ENCODE measurements around the gene IFRD1.

IFRD1 gene, protein sequence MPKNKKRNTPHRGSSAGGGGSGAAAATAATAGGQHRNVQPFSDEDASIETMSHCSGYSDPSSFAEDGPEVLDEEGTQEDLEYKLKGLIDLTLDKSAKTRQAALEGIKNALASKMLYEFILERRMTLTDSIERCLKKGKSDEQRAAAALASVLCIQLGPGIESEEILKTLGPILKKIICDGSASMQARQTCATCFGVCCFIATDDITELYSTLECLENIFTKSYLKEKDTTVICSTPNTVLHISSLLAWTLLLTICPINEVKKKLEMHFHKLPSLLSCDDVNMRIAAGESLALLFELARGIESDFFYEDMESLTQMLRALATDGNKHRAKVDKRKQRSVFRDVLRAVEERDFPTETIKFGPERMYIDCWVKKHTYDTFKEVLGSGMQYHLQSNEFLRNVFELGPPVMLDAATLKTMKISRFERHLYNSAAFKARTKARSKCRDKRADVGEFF

DNA sequence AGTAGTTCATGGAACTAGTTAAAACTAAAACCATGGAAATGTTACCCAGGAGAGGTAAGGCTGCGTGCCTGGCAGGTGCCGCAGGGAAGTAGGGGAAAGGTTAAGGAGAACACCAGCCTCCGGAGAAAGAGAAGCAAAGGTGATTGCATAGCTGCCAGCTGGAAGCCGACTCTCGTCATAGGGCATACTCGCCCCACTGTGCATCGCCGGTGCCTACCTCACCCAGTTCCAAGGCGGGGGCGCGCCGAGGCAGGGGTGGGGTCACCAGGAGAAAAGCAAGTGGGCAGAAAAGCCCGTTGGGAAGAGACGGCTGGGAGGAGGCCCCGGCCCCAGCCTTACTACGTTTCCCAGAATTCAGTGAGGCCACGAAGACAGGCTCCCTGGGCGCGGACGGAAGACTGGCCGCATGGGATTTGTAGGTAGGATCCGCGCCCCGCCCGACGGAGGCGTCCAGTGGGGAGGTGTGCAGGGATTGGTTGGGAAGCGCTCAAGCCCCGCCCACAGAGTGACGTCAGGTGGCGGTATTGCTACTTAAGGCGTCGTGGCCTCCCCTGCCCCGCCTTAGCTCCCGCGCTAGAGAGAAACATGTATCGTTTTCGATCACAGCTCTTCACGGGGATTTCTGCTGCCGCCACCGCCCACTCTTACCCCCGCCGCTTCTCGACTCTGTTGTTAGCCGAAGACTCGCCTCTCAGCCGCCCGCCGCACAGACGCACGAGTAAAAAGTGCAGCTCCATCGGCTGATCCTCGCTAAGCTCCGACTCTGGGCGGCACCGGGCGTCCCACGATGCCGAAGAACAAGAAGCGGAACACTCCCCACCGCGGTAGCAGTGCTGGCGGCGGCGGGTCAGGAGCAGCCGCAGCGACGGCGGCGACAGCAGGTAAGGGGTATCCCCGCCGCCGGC, at the start of gene IFRD1:
Gene IFRD1 (plus strand): TSS at position 559 of the 905 bp plus-strand sequence. CDS start 229 bp downstream, at position 788.
- peak; percentile 99 to 100 for DNase-seq

GRCh38 chr7:112404321-112404720, 45.9 kb upstream of the IFRD1 start:
- DNase-seq, result no peak

- no peak for DNase-seq
Measured at GRCh38 chr7:112405286-112405685, 45.0 kb upstream of the IFRD1 start.

DNA sequence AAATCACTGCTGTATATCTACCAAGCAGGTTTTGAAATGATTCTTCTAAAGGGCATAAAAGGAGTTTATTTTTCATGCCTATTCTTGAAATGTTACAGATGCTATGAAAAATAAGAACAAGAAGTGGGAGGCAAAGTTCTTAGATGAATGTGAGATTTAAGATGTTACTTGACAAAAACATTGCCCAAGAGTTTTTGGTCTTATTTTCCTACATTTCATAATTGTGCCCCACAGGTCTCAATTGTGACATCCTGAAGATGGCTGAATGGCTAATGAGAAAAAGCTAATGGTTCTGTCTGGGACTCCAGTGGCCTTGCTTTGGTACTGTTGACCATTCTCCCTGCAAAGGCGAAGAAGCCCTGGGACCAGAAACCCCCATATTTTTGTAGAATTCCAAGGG, 43.0 kb upstream of the IFRD1 start:
- no peak for DNase-seq

GRCh38 chr7:112410092-112410491, 40.2 kb upstream of the IFRD1 start:
- no peak for DNase-seq

- no peak for DNase-seq
Measured at GRCh38 chr7:112411186-112411795, 39.0 kb upstream of the IFRD1 start.

GRCh38 chr7:112414855-112415490, 35.3 kb upstream of the IFRD1 start:
- no peak for DNase-seq

- no peak for DNase-seq
Measured at GRCh38 chr7:112416127-112416526, 34.1 kb upstream of the IFRD1 start.

DNA sequence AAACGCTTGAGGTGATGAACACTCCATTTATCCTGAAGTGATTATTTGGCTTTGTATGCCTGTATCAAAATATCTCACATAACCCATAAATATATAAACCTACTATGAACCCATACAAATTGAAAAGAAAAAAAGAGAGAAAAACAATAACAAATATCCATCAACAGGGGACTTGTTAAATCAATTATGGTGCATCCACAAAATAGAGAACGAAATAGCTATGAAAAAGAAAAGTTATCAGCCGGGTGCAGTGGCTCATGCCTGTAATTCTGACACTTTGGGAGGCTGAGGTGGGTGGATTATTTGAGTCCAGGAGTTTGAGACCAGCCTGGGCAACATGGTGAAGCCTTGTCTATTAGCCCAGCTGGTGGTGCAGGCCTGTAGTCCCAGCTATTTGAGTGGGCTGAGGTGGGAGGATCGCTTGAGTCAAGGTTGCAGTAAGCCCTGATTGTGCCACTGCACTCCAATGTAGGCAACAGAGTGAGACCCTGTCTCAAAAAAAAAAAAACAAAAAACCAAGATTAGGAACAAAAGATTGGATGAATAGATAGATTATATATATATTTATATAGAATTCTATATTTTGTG, 30.6 kb upstream of the IFRD1 start:
- DNase-seq, result no peak

DNA sequence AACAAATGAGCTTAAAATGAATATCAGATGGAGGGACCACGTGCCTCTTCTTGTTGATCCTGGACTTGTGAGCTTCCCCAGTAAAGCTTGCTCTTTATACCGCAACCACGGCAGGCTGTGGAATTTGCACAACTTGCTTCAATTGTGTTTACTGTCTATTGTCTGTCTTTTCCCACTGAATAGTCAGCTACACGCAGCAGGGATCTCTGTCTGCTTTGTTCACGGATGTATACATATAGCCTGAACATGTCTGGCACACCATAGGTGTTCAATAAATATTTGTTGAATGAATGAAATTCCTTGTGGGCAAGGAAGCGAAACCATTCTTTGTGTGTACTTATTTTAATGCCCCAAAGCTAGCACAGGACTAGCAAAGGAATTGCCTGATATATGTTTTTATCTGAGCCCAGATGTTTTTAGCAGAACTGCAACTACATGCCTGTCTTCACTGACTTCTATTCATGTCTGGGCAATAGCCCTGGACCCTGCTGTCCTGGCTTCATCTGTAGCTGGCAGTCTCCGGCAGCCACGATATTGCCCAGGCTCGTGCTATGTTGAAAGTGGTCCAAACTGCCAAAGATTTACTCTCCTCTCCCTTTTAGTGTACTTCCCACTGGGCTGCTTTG, 29.9 kb upstream of the IFRD1 start:
- DNase-seq, result no peak

GRCh38 chr7:112421666-112422486, 28.4 kb upstream of the IFRD1 start:
- DNase-seq, result no peak

DNA sequence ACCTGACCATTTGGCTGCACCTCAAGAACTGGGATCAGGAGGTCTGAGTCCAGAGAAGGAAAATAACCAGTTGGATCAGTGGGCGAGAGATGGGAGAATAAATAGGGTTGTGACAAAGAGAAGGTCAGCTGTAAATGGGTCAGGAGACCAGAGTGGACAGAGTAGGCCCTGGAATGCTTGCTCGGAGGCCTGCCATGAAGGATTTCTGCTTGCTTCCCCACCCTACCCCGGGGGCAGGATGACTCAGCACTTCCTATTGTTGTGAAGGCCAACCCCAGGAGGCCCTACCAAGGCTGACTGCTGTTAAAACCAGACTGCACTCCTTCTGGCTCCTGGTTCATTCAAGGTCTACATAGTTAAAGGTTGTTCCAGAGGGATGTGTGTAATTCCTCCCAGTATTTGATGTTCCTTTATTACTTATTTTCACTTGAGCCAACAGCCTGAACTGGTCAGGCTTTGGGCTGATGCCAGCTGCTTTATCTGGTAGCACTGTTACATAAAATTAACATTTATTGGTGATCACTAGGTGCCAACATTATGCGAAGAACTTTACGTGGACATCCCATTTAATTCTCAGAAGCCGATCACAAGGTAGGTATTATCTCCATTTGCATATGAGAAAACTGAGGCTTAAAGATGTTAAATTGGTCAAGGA, 27.3 kb upstream of the IFRD1 start:
- DNase-seq, result peak; percentile 19 to 25

DNA sequence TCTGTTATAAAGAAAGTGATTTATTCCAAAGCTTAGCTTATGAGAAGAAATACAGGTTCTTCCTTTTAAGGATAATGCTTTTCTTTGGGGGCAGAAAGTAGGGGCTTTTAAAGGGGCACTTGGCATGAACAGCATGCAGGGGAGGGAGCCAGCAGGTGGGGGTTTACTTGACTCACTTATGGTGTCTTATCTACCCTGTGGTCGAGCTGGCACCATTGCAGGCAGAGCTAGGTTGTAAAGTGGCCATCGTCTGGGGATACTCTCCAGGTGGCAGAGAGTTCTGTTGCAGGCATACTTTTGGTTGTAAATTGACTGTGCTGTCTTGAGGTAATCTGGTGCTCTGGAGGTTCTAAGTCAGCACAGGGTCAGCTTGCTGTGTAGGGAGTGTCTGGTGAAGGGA, 26.3 kb upstream of the IFRD1 start:
- no peak for DNase-seq

DNA sequence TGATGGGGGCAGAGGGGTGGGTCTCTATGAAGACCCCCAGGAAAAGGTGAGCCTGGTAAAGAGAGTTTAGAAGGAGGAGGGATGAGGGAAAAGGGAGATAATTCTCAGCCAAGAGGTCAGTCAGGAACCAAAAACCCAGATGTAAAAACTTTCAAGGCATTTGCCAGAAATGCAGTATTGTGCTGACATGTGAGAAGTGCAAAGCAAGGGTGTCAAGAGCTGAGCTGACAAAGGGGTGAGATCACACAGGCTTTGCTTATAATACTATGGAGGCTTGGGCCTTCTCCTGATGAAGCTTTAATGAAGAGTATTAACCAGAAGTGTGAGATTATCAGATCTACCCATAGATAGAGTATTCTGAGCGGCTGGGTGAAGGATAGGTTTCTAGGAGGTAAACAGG, 22.3 kb upstream of the IFRD1 start:
- DNase-seq, result no peak

GRCh38 chr7:112428715-112429114, 21.5 kb upstream of the IFRD1 start:
- DNase-seq, result no peak

- no peak for DNase-seq
Measured at GRCh38 chr7:112430649-112431048, 19.6 kb upstream of the IFRD1 start.

- no peak for DNase-seq
Measured at GRCh38 chr7:112431803-112432202, 18.5 kb upstream of the IFRD1 start.

- DNase-seq, result no peak
Measured at GRCh38 chr7:112433289-112433688, 17.0 kb upstream of the IFRD1 start.

- DNase-seq, result no peak
Measured at GRCh38 chr7:112437072-112437471, 13.2 kb upstream of the IFRD1 start.

DNA sequence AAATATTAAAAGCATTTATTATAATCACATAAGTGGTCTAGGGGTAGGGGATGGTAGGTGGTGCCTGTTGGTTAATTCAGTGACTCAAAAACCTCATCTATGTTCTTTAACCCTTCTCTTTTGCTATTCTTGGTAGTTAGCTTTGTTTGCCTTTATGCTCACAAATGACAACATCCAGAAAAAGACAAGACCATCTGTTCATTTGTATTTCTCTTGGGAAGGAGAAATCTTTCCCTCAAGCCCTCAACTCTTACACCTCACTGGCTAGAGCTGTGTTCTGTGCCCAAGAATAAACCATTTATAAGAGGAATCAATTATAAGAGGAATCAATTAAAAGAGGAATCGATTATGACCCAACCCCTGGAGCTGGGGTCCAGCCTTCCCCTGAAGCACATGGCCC, 10.8 kb upstream of the IFRD1 start:
- DNase-seq, result no peak

GRCh38 chr7:112442210-112442609, 8.1 kb upstream of the IFRD1 start:
- no peak for DNase-seq

Measured in activated CD4-positive, alpha-beta T cell treated with anti-CD3 and anti-CD28 coated beads, Interleukin-2, amount 50 U/mL, for 48 hours (primary cell).